Duodenal mucosa (tissue), 2 donors: ENCODE data around the gene MAOA.

Experiments used
- H3K27ac ChIP-seq: one replicate; pipeline ENCODE4 v1.7.0; 2013; ENCODE audit warnings: low read depth, low read length
- H3K27me3 ChIP-seq, 2 donors: one replicate each; pipeline ENCODE4 v1.7.0; 2013; ENCODE audit warnings: low read length in 2 of 2, control low read depth in 1 of 2; ENCODE audit not compliant: insufficient read depth in 2 of 2, control insufficient read depth in 1 of 2
- H3K36me3 ChIP-seq, 2 donors: one replicate each; pipeline ENCODE4 v1.7.0; 2013; ENCODE audit warnings: low read length in 2 of 2, control low read depth in 1 of 2; ENCODE audit not compliant: insufficient read depth in 2 of 2, control insufficient read depth in 1 of 2
- H3K4me1 ChIP-seq, 2 donors: one replicate each; pipeline ENCODE4 v1.7.0; 2013; ENCODE audit warnings: low read length in 2 of 2, control low read depth in 1 of 2; ENCODE audit not compliant: insufficient read depth in 2 of 2, control insufficient read depth in 1 of 2
- H3K4me3 ChIP-seq, 2 donors: one replicate each; pipeline ENCODE4 v1.7.0; 2013; ENCODE audit warnings: low read length in 2 of 2, low read depth in 1 of 2
- H3K9ac ChIP-seq, 2 donors: one replicate each; pipeline ENCODE4 v1.7.0; 2013; ENCODE audit warnings: low read length in 2 of 2, low read depth in 1 of 2
- H3K9me3 ChIP-seq, 2 donors: one replicate each; pipeline ENCODE4 v1.7.0; 2013; ENCODE audit warnings: low read length in 2 of 2, control low read depth in 1 of 2; ENCODE audit not compliant: control insufficient read depth in 1 of 2

MAOA gene

GRCh38 chrX:43744284-43744683 lies 88.2 kb downstream of the MAOA start:
- Histone ChIP-seq H3K9ac (no peak overlapping the region), H3K27me3 (no peaks in the 10 kb centered on the region), H3K36me3 (peaks cover 22 to 36% of the 10 kb centered on the region in 2 donors), H3K27ac (no peak overlapping the region), H3K9me3 (no peaks in the 10 kb centered on the region), H3K4me3 (no peak overlapping the region), H3K4me1 (peaks cover 34 to 52% of the 10 kb centered on the region in 2 donors)

- no peaks in the 10 kb centered on the region for H3K9me3 ChIP-seq
- H3K27me3 ChIP-seq: no peaks in the 10 kb centered on the region
- H3K9ac ChIP-seq: no peak overlapping the region
- H3K27ac ChIP-seq: peak overlapping the region; percentile 51
- H3K36me3 ChIP-seq: peaks cover 18 to 36% of the 10 kb centered on the region in 2 donors
- no peak overlapping the region for H3K4me3 ChIP-seq
- H3K4me1 ChIP-seq: peaks cover 43 to 62% of the 10 kb centered on the region in 2 donors
These were observed 90.0 kb downstream of the MAOA start for GRCh38 chrX:43745938-43746721.

DNA sequence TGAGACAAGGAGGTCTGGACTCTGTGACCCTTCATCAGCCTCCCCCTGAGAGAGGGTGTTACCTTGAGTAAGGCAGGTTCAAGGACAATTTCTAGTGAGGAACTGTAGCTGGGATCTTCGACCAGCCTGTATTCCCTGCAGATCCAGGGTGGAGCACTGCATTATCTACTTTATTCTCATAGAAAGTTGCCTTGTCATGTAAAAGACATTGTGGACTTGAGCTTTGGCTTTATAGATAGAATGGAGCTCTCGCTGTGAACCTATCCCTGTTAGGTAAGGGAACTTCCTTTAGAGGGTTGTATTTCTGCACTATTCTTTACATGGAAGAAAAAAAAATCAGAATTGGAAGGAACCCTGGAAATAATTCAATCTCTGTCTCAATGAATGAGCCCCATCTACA lies 91.4 kb downstream of the MAOA start:
- H3K4me3 ChIP-seq: no peak overlapping the region
- peaks cover 36 to 55% of the 10 kb centered on the region in 2 donors for H3K4me1 ChIP-seq
- H3K9me3 ChIP-seq: no peaks in the 10 kb centered on the region
- no peak overlapping the region for H3K9ac ChIP-seq
- peaks cover 10 to 25% of the 10 kb centered on the region in 2 donors for H3K36me3 ChIP-seq
- H3K27ac ChIP-seq: no peak overlapping the region
- no peaks in the 10 kb centered on the region for H3K27me3 ChIP-seq

- Histone ChIP-seq H3K9ac (no peak overlapping the region), H3K9me3 (no peaks in the 10 kb centered on the region), H3K27me3 (no peaks in the 10 kb centered on the region), H3K4me1 (peaks cover 26 to 34% of the 10 kb centered on the region in 2 donors), H3K4me3 (no peak overlapping the region), H3K36me3 (peaks cover 0 to 7% of the 10 kb centered on the region in 2 donors), H3K27ac (no peak overlapping the region)
These were observed 94.2 kb downstream of the MAOA start for GRCh38 chrX:43750248-43750676.

DNA sequence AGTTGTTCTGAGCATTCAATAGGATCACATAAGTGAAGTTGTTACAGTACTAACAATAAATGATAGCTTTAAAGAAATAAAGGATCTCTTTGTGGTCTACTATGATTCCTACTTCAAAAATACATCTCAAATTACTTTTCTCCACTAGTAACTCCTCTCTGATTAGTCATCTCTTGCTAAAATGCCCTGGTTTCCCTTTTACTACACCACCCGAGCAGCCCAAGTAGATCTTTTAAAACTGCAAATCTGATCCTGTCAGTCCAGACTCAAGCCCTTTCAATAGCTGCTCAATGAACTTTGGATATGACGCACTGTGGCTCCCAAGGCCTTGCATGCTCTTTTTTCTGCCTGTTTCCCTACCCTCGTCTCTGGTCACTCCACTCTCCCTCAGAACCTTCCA lies 97.5 kb downstream of the MAOA start:
- no peak overlapping the region for H3K4me3 ChIP-seq
- no peaks in the 10 kb centered on the region for H3K27me3 ChIP-seq
- no peak overlapping the region for H3K9ac ChIP-seq
- no peak overlapping the region for H3K27ac ChIP-seq
- no peaks in the 10 kb centered on the region for H3K9me3 ChIP-seq
- H3K36me3 ChIP-seq: no peaks in the 10 kb centered on the region
- peaks cover 12 to 15% of the 10 kb centered on the region in 2 donors for H3K4me1 ChIP-seq

DNA sequence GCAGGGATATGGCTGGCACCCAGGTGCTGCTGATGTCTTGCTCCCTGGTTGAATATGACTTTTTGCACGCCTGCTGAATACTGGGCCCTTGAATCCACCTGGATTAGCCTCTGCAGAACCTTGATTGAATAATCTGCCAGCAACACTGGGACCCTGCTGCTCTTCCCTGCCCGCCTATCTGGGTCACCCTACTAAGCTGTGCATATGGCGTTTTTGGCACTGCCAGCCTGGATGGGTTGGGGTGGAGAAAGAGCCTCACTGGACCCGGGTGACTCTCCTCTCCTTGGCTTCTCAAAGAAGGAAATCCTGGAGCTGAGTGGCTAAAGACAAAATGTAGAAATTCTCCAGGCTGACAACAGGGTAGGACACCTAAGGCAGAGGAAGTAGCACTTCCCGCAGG lies 100.0 kb downstream of the MAOA start:
- Histone ChIP-seq H3K4me3 (no peak overlapping the region), H3K9ac (no peak overlapping the region), H3K27me3 (no peaks in the 10 kb centered on the region), H3K9me3 (no peaks in the 10 kb centered on the region), H3K27ac (no peak overlapping the region), H3K4me1 (no peaks in the 10 kb centered on the region), H3K36me3 (no peaks in the 10 kb centered on the region)

DNA sequence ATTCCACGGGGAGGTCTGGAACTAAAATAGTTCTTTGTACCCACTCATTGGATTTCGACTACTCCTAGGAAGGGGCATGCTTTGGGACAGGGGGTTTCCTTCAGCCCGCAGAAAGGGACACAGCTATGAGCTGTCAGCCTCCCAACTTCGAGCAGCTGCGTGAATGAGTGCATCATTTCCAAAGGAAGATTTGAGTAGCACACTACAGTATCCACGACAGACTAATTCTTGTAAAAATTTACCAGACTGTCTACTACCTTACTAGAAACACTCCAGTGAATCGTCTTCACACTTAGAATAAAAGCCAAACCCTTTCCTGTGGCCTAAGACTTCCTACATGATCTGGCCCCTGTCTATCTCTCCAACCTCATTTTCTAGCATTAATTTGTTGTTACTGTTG lies 101.9 kb downstream of the MAOA start:
- Histone ChIP-seq H3K36me3 (no peaks in the 10 kb centered on the region), H3K27ac (no peak overlapping the region), H3K4me1 (no peaks in the 10 kb centered on the region), H3K9me3 (no peaks in the 10 kb centered on the region), H3K27me3 (no peaks in the 10 kb centered on the region), H3K4me3 (no peak overlapping the region), H3K9ac (no peak overlapping the region)

DNA sequence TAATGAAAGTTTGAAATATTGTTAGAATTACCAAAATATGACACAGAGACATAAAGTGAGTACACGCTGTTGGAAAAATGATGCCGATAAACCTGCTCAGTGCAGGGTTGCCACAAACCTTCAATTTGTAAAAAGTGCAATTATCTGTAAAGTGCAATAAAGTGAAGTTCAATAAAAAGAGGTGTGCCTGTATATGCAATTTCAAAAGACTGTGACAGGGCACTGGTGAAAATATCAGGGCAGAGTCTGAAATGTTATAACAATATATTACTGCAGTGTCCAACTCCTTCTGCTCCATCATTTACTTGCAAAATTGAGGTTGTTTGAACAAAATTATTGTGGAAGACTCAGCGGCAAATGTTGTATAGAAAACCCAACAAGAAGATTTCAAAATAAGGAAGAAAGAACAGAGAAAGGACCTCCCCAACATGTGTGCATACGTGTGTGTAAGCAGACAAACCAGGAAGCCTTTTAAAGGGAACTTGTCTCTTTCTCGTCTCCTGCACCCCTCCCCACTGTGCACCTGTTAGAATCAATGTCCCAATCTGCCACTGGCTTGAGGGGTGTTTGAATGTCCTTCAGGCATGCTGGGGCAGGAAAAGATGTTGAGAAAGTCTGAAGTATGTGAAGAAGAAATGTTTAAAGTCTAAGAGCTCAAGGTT lies 130.0 kb downstream of the MAOA start:
- Histone ChIP-seq H3K36me3 (peaks cover 0 to 5% of the 10 kb centered on the region in 2 donors), H3K4me1 (peaks cover 6 to 7% of the 10 kb centered on the region in 2 donors), H3K4me3 (no peak overlapping the region), H3K9ac (no peak overlapping the region), H3K27ac (no peak overlapping the region), H3K27me3 (no peaks in the 10 kb centered on the region), H3K9me3 (no peaks in the 10 kb centered on the region)
